ENCODE measurements around the gene GRB2. TPM values are rescaled to one million over a fixed set of nuclear protein-coding genes. Genes with fewer than 3 reads are reported as not detected.

Gene GRB2
- total RNA-seq, 1 experiment from 2014 or later: 148 TPM

- peak; percentile 52 for DNase-seq (ENCODE audit: low read depth, low spot score)
- Histone ChIP-seq H3K36me3 (ENCODE audit: control insufficient read depth, insufficient read depth, low read length) (peaks cover 2% of the 10 kb centered on the region; the same call in 1 of the 2 replicates), H3K27me3 (ENCODE audit: control insufficient read depth, insufficient read depth, low read length) (no peaks in the 10 kb centered on the region), H3K9me3 (ENCODE audit: control insufficient read depth, insufficient read depth, low read depth, low read length) (no peaks in the 10 kb centered on the region), H3K27ac (ENCODE audit: low read length) (peak overlapping the region; percentile 90), H3K4me3 (ENCODE audit: low read depth in 2 of 2, low read length in 2 of 2) (peak overlapping the region; percentile 77 to 93), H3K4me1 (ENCODE audit: control insufficient read depth, insufficient read depth, low read length) (peaks cover 5% of the 10 kb centered on the region)
- intact Hi-C loops (cut with micrococcal nuclease; ENCODE audit: unreplicated experiment) (no loop called here), in situ Hi-C loops (cut with HindIII; ENCODE audit: low pct_unique_long_range_greater_than_20kb, low sequenced_read_pairs) (no loop called here)
- no TSS peak for BruUV-seq (replicated peaks)
- TF ChIP-seq POLR2AphosphoS5 (IDR thresholded peaks at IDR 0.05; ENCODE audit: low read depth, low read length) (no peak), REST (IDR thresholded peaks at IDR 0.05; ENCODE audit: insufficient read depth in 1 of 2, low read depth in 2 of 2, low read length in 1 of 2) (no peak), TCF7L2 (IDR thresholded peaks at IDR 0.05; ENCODE audit: low read depth, low read length) (no peak; the same call in 1 of the 2 replicates), SIN3A (IDR thresholded peaks at IDR 0.05; ENCODE audit: borderline replicate concordance, insufficient read depth, low read depth, low read length) (no peak), CTCF (IDR thresholded peaks at IDR 0.05) (no peak; the same call in 1 of the 2 replicates)
- peak; percentile 5; the same call in 1 of the 2 replicates for ATAC-seq
- ChIA-PET CTCF (interaction anchor here (0.6 to 2.4 kb wide), 3 partner anchors 16 to 50 kb away, joined by 3 to 11 read pairs (median 11); partner anchors contain the start of gene MIF4GD), POLR2A (interaction anchor here (0.9 to 1.7 kb wide), 2 partner anchors 19 to 90 kb away, joined by 5 to 9 read pairs; partner anchors contain the start of gene MIF4GD)
These were observed 115.6 kb downstream of the GRB2 start for GRCh38 chr17:75289832-75290337.

GRCh38 chr17:75289115-75289831 lies 116.2 kb downstream of the GRB2 start, which contains the start of gene SLC25A19:
TSS of gene SLC25A19 (minus strand) at chr17:75289433. CDS start at chr17:75286764, 2,669 bp downstream.
- Histone ChIP-seq H3K9me3 (ENCODE audit: control insufficient read depth, insufficient read depth, low read depth, low read length) (no peaks in the 10 kb centered on the region), H3K4me1 (ENCODE audit: control insufficient read depth, insufficient read depth, low read length) (peaks cover 5% of the 10 kb centered on the region), H3K4me3 (ENCODE audit: low read depth in 2 of 2, low read length in 2 of 2) (peak within 1 kb of the TSS; percentile 77 to 93), H3K27ac (ENCODE audit: low read length) (peak within 1 kb of the TSS; percentile 90), H3K36me3 (ENCODE audit: control insufficient read depth, insufficient read depth, low read length) (peaks cover 2% of the 10 kb centered on the region; the same call in 1 of the 2 replicates), H3K27me3 (ENCODE audit: control insufficient read depth, insufficient read depth, low read length) (no peaks in the 10 kb centered on the region)
- POLR2A ChIA-PET: interaction anchor here (0.5 to 1.7 kb wide), 4 partner anchors 10 to 91 kb away, joined by 3 to 9 read pairs (median 5); partner anchors contain the start of gene MIF4GD
- BruUV-seq (replicated peaks): no TSS peak
- intact Hi-C loops (cut with micrococcal nuclease; ENCODE audit: unreplicated experiment): no loop called here
- ATAC-seq: peak; percentile 99
- CTCF ChIA-PET: interaction anchor here (0.6 to 2.4 kb wide), 3 partner anchors 16 to 50 kb away, joined by 3 to 11 read pairs (median 11); partner anchors contain the start of gene MIF4GD
- DNase-seq (ENCODE audit: low read depth, low spot score): peak; percentile 96
- in situ Hi-C loops (cut with HindIII; ENCODE audit: low pct_unique_long_range_greater_than_20kb, low sequenced_read_pairs): no loop called here
- TF ChIP-seq TCF7L2 (IDR thresholded peaks at IDR 0.05; ENCODE audit: low read depth, low read length): no peak
- TF ChIP-seq POLR2AphosphoS5 (IDR thresholded peaks at IDR 0.05; ENCODE audit: low read depth, low read length): peak; percentile 76
- TF ChIP-seq SIN3A (IDR thresholded peaks at IDR 0.05; ENCODE audit: borderline replicate concordance, insufficient read depth, low read depth, low read length): peak; percentile 87; the same call in 1 of the 2 replicates

All from Panc1 (cell line).